Measurements from ENCODE around the gene TECPR1.

Gene TECPR1

DNA sequence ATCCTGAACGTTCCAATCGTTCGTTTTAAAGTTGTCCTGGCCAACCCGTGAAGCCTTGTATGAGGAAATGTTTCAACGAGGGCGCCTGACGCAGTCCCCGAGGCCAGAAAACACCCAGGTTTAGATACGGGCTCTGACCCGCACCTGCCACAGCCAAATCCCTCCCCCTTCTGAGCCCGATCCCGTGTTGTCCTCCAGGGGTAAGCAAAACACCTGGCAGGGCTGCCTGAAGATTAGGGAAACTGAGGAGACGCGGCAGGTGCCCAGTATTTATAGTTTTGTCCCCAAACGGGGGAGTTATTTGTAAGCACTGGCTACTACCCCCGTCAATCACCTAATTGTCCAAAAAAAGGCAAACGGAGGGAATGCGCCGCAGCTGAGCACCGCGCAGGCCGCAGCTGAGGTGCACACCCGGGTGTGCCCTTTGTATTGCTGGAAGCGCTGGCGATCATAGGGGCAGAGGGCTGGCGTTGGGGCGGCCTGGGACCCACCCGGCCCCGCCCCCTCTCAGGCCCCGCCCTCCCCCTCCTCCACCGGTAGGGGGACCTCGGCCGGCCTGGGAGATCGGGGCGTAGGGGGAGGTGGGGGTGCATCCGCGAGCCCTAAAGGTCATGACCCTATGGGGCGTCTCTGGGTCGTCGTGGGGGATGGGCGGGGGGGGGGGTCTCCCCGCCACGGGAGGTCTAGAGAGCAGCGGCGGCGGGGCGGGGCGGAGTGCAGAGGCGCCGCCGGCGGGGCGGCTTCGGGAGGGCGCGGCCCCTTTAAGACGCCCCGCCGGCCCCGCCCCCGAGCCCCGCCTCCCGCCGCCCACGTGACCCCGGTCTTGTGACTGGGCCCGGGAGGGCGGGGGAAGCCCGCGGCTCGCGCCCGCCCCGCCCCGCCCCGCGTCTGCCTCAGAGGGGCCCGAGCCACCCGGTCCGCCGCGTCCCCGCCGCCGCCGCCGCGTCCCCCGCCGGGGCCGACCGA lies 29.0 kb upstream of the TECPR1 start, which contains the start of gene BRI3:
BRI3 (plus strand) TSS at position 896 of the 966 bp plus-strand sequence. CDS start 110 bp downstream, outside the sequence.
- H3K9ac ChIP-seq (ENCODE audit: low read length) = peak within 1 kb of the TSS; percentile 76
- peak within 1 kb of the TSS; percentile 88 for H3K4me3 ChIP-seq (ENCODE audit: low read length)
- no peaks in the 10 kb centered on the region for H3K36me3 ChIP-seq (ENCODE audit: control insufficient read depth, insufficient read depth, low read length)
- H3K27ac ChIP-seq (ENCODE audit: low read depth, low read length) = peak within 1 kb of the TSS; percentile 69
- H3K4me1 ChIP-seq (ENCODE audit: control insufficient read depth, insufficient read depth, low read length) = peaks cover 27% of the 10 kb centered on the region
- no peaks in the 10 kb centered on the region for H3K27me3 ChIP-seq (ENCODE audit: control insufficient read depth, insufficient read depth, low read length)

DNA sequence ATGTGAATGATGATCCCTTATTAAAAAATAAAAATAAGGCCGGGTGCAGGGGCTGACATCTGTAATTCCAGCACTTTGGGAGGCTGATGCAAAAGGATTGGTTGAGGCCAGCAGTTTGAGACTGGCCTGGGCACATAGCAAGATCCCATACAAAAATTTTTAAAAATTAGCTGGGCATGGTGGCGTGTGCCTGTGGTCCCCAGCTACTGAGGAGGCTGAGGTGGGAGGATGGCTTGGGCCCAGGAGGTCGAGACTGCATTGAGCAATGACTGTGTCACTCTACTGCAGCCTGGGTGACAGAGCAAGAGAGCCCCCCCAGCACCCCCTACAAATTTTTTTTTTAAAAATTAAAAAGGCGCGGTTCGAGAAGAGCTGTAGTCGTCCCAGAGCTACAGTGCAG lies 28.3 kb upstream of the TECPR1 start:
- Histone ChIP-seq H3K9ac (ENCODE audit: low read length) (no peak overlapping the region), H3K27ac (ENCODE audit: low read depth, low read length) (no peak overlapping the region), H3K36me3 (ENCODE audit: control insufficient read depth, insufficient read depth, low read length) (no peaks in the 10 kb centered on the region), H3K4me3 (ENCODE audit: low read length) (peak overlapping the region; percentile 88), H3K27me3 (ENCODE audit: control insufficient read depth, insufficient read depth, low read length) (no peaks in the 10 kb centered on the region), H3K4me1 (ENCODE audit: control insufficient read depth, insufficient read depth, low read length) (peaks cover 19% of the 10 kb centered on the region)

DNA sequence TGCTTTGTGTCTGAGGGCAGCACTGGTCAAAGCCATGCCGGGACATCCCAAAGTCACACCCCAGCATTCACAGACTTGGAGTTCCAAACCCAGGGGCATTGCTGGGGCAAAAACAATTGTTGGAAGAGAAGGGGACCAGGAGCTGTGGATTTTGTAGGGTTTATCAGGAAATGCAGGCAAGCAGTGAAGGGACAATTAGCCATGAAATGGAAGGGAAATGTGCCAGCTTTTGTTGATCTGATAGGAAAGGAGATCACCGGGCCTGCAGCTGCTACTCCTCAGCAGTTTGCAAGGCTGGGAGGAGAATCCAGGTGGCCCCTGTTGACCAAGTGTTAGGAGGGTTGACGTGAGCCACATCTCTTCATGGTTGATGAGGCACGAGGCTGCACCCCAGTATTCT lies 26.9 kb upstream of the TECPR1 start:
- no peak overlapping the region for H3K9ac ChIP-seq (ENCODE audit: low read length)
- H3K4me3 ChIP-seq (ENCODE audit: low read length) = no peak overlapping the region
- H3K4me1 ChIP-seq (ENCODE audit: control insufficient read depth, insufficient read depth, low read length) = peaks cover 10% of the 10 kb centered on the region
- H3K36me3 ChIP-seq (ENCODE audit: control insufficient read depth, insufficient read depth, low read length) = no peaks in the 10 kb centered on the region
- no peak overlapping the region for H3K27ac ChIP-seq (ENCODE audit: low read depth, low read length)
- no peaks in the 10 kb centered on the region for H3K27me3 ChIP-seq (ENCODE audit: control insufficient read depth, insufficient read depth, low read length)

DNA sequence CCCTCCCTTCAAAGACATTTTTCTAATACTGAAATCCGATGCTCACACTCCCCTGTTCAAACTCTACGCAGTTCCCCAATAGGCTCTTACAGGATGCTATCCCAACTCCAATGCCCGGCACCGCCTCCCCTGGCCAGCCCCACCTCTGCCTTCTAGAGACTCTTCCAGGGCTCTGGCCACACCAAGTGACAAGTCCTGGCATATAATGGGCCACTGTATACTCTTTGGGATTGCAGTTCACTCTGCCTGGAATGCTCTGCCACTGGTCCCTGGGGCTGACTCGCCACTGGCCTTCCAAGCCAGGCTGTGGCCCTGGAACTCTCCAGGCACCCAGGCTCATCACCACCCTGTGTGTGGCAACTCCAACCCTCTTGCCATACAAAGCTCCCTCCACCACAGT lies 26.4 kb upstream of the TECPR1 start:
- H3K4me1 ChIP-seq (ENCODE audit: control insufficient read depth, insufficient read depth, low read length) = peaks cover 5% of the 10 kb centered on the region
- no peak overlapping the region for H3K4me3 ChIP-seq (ENCODE audit: low read length)
- H3K9ac ChIP-seq (ENCODE audit: low read length) = no peak overlapping the region
- H3K27me3 ChIP-seq (ENCODE audit: control insufficient read depth, insufficient read depth, low read length) = no peaks in the 10 kb centered on the region
- H3K36me3 ChIP-seq (ENCODE audit: control insufficient read depth, insufficient read depth, low read length) = no peaks in the 10 kb centered on the region
- no peak overlapping the region for H3K27ac ChIP-seq (ENCODE audit: low read depth, low read length)

DNA sequence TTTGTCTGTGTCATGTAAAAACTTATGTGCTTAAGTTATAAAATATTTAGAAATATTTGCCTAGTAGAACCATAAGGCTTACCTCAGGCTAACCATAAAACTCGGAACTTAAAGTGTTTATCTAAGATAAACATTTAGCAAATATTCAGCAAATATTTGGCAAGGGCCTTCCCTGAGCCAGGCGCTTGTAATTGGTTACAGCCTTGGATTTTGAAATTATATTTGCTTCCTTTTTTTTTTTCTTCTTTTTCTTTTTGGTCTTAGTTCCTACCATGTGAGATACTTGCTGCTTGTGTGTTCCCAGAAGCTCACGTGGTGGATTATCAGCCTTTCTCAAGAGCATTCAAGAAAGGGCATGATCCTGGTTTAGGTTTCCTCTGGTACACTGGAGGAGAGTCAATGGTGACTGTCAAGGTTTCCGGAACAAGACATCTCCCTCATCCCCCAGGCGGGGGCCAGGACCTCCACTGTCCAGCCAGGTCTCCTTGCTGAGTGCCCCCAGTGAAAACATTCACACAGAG lies 24.3 kb upstream of the TECPR1 start:
- Histone ChIP-seq H3K9ac (ENCODE audit: low read length) (no peak overlapping the region), H3K36me3 (ENCODE audit: control insufficient read depth, insufficient read depth, low read length) (no peaks in the 10 kb centered on the region), H3K4me3 (ENCODE audit: low read length) (no peak overlapping the region), H3K27me3 (ENCODE audit: control insufficient read depth, insufficient read depth, low read length) (no peaks in the 10 kb centered on the region), H3K4me1 (ENCODE audit: control insufficient read depth, insufficient read depth, low read length) (no peaks in the 10 kb centered on the region), H3K27ac (ENCODE audit: low read depth, low read length) (no peak overlapping the region)

DNA sequence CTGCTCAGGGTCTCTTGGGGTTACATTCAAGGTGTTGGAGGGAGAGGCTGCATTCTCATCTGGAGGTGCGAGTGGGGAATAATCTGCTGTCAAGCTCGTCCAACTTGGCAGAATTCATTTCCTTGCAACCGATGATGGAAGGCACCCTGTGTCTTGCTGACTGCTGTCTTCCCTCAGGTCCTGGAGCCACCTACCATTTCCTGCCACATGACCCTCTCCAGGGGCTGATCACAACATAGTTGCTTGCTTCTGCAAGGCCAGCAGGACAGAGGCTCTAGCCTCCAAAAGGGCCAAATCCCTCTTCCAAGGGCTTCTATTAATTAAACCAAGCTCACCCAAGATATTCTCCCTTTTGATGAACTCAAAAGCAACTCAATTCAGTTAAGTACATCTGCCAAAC lies 15.3 kb upstream of the TECPR1 start:
- H3K27ac ChIP-seq (ENCODE audit: low read depth, low read length) = no peak overlapping the region
- no peak overlapping the region for H3K9ac ChIP-seq (ENCODE audit: low read length)
- no peaks in the 10 kb centered on the region for H3K36me3 ChIP-seq (ENCODE audit: control insufficient read depth, insufficient read depth, low read length)

DNA sequence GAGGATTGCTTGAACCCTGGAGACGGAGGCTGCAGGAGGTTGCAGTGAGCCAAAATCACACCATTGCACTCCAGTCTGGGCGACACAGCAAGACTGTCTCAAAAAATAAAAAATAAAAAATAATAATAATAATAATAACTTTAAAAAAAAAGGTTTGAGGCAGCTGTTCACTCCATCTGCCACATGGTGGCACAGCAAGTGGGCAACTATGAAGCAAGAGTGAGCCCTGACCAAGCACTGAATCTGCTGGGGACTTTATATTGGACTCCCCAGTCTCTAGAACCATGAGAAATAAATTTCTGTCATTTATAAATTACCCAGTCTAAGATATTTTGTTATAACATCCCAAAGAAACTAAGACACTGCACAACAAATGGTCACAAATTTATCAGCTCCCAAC lies 14.8 kb upstream of the TECPR1 start:
- Histone ChIP-seq H3K36me3 (ENCODE audit: control insufficient read depth, insufficient read depth, low read length) (no peaks in the 10 kb centered on the region), H3K27me3 (ENCODE audit: control insufficient read depth, insufficient read depth, low read length) (no peaks in the 10 kb centered on the region)

More for the DNA sequence above, 15.3 kb upstream of the TECPR1 start:
- Histone ChIP-seq H3K27me3 (ENCODE audit: control insufficient read depth, insufficient read depth, low read length) (no peaks in the 10 kb centered on the region), H3K4me1 (ENCODE audit: control insufficient read depth, insufficient read depth, low read length) (no peaks in the 10 kb centered on the region), H3K4me3 (ENCODE audit: low read length) (no peak overlapping the region)

DNA sequence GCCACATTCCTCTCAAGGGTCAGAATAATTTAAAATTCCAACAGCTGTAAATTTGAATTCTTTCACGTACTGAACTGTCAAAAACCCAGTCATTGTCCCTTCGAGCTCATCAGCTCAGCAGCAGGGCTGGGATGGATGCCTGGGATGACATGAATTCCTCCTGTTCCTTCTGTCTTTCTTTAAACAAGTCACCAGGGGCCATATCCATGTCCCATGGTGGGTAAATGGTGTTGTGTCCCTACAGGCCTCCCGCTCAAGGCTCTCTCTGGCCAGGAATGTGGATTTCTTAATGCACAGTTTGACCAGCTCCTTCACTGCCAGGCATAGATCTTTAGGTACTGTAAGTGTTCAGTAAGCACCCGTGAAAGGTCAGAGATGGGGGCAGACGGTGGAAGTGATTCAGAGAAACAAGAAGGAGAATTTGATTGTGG lies 13.8 kb upstream of the TECPR1 start:
- Histone ChIP-seq H3K4me3 (ENCODE audit: low read length) (no peak overlapping the region), H3K9ac (ENCODE audit: low read length) (no peak overlapping the region)

More for the DNA sequence above, 14.8 kb upstream of the TECPR1 start:
- Histone ChIP-seq H3K4me3 (ENCODE audit: low read length) (no peak overlapping the region), H3K9ac (ENCODE audit: low read length) (no peak overlapping the region), H3K27ac (ENCODE audit: low read depth, low read length) (no peak overlapping the region), H3K4me1 (ENCODE audit: control insufficient read depth, insufficient read depth, low read length) (no peaks in the 10 kb centered on the region)

DNA sequence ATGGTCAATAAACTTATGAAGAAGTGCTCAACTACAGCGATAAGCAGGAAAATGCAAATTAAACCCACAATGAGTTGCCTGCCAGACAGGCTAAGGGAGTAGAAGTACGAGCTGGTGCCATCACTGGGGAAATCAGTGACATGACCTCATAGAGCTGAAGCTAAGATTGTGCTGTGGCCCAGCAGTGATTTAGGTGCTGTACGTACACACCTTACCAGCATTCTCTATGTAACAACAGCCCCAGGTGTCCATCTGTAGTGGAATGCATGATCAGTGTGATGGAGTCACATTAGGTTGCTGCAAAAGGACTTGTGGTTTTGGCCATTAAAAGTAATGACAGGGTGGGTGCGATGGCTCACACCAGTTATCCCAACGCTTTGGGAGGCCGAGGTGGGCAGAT lies 5.7 kb upstream of the TECPR1 start:
- Histone ChIP-seq H3K27ac (ENCODE audit: low read depth, low read length) (no peak overlapping the region), H3K4me1 (ENCODE audit: control insufficient read depth, insufficient read depth, low read length) (no peaks in the 10 kb centered on the region), H3K36me3 (ENCODE audit: control insufficient read depth, insufficient read depth, low read length) (peaks cover 16% of the 10 kb centered on the region), H3K4me3 (ENCODE audit: low read length) (no peak overlapping the region), H3K9ac (ENCODE audit: low read length) (no peak overlapping the region), H3K27me3 (ENCODE audit: control insufficient read depth, insufficient read depth, low read length) (no peaks in the 10 kb centered on the region)

More for the DNA sequence above, 13.8 kb upstream of the TECPR1 start:
- Histone ChIP-seq H3K4me1 (ENCODE audit: control insufficient read depth, insufficient read depth, low read length) (no peaks in the 10 kb centered on the region), H3K27me3 (ENCODE audit: control insufficient read depth, insufficient read depth, low read length) (no peaks in the 10 kb centered on the region), H3K27ac (ENCODE audit: low read depth, low read length) (no peak overlapping the region), H3K36me3 (ENCODE audit: control insufficient read depth, insufficient read depth, low read length) (peaks cover 6% of the 10 kb centered on the region)

DNA sequence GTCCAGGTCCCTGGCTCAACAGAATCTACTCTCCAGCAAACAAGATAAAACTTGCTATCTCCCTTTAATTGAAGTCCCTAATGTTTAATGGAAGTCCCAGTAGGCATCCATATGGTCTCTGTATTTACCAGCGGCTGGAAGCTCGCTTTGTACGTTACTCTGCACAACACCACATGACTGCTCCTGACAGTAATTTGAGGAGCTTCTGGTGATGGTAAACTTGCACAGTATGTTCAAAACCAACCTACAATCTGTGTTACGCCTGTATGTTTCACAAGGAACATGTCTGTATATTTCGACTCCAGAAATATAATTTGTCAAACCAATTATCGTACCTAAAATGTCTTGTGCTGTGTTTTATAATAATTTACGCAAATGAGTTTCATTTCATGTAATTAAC lies 4.4 kb upstream of the TECPR1 start:
- H3K4me3 ChIP-seq (ENCODE audit: low read length) = no peak overlapping the region
- peaks cover 3% of the 10 kb centered on the region for H3K4me1 ChIP-seq (ENCODE audit: control insufficient read depth, insufficient read depth, low read length)
- H3K36me3 ChIP-seq (ENCODE audit: control insufficient read depth, insufficient read depth, low read length) = peaks cover 13% of the 10 kb centered on the region
- H3K27ac ChIP-seq (ENCODE audit: low read depth, low read length) = no peak overlapping the region
- no peaks in the 10 kb centered on the region for H3K27me3 ChIP-seq (ENCODE audit: control insufficient read depth, insufficient read depth, low read length)
- no peak overlapping the region for H3K9ac ChIP-seq (ENCODE audit: low read length)

DNA sequence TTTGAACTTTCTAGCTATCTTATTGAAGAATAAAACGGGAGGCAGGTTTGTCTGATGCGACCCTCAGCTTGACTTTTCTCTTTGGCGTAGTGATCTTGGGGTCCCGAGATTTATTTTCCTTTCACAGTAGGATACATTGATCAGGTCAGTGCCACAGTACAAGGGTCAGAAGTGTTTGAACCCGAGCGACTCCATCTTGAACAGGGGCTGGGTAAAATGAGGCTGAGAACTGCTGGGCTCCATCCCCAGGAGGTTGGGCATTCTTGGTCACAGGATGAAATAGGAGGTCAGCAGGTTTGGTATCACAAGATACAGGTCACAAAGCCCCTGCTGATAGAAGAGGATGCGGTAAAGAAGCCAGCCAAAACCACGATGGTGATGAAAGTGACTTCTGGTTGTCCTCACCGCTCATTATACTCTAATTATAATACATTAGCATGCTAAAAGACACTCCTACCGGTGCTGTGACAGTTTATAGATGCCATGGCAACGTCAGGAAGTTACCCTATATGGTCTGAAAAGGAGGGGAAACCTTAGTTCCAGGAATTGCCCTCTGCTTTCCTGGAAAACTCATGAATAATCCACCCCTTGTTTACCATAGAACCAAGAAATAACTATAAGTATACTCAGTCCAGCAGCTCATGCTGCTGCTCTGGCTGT lies 3.0 kb upstream of the TECPR1 start:
- no peak overlapping the region for H3K4me3 ChIP-seq (ENCODE audit: low read length)
- H3K4me1 ChIP-seq (ENCODE audit: control insufficient read depth, insufficient read depth, low read length) = peaks cover 5% of the 10 kb centered on the region
- no peak overlapping the region for H3K27ac ChIP-seq (ENCODE audit: low read depth, low read length)
- H3K36me3 ChIP-seq (ENCODE audit: control insufficient read depth, insufficient read depth, low read length) = peaks cover 10% of the 10 kb centered on the region
- H3K27me3 ChIP-seq (ENCODE audit: control insufficient read depth, insufficient read depth, low read length) = no peaks in the 10 kb centered on the region
- H3K9ac ChIP-seq (ENCODE audit: low read length) = no peak overlapping the region

DNA sequence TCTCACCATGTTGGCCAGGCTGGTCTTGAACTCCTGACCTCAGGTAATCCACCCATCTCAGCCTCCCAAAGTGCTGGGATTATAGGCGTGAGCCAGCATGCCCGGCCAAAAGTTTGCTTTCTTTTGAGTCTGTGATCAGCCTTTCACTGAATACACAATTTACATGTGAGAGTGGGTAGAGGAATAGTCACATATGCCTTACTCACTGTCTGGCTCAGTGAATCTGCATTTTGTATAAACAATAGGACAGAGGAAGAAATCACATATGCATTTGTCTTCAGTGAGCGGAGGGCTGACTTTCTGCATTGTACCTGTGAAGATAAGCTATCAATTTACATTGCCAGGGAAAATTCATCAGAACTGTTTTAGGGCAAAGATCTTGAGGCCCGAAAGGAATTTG lies 2.5 kb upstream of the TECPR1 start:
- Histone ChIP-seq H3K27ac (ENCODE audit: low read depth, low read length) (no peak overlapping the region), H3K9ac (ENCODE audit: low read length) (no peak overlapping the region), H3K4me1 (ENCODE audit: control insufficient read depth, insufficient read depth, low read length) (peaks cover 5% of the 10 kb centered on the region)

More for the DNA sequence above, 2.5 kb upstream of the TECPR1 start:
- no peaks in the 10 kb centered on the region for H3K27me3 ChIP-seq (ENCODE audit: control insufficient read depth, insufficient read depth, low read length)
- peaks cover 10% of the 10 kb centered on the region for H3K36me3 ChIP-seq (ENCODE audit: control insufficient read depth, insufficient read depth, low read length)
- no peak overlapping the region for H3K4me3 ChIP-seq (ENCODE audit: low read length)
